Left ventricle myocardium inferior (tissue), 1 donor: Measurements from ENCODE around the gene NAA80. TPM values are rescaled to one million over a fixed set of nuclear protein-coding genes. Genes with fewer than 3 reads are reported as not detected.

ENCODE experiments used
- DNase-seq: peaks from one replicate; pipeline ENCODE4 v3.0.0-alpha.2; 2020
- H3K27ac ChIP-seq: fragments of 200-600 bp; replicated peaks from 2 replicates; pipeline ENCODE4 v1.8.0; 2021
- H3K27me3 ChIP-seq: fragments of 200-600 bp; 2 replicates; pipeline ENCODE4 v1.8.0; 2021; ENCODE audit warnings: low read depth
- H3K36me3 ChIP-seq: fragments of 200-600 bp; 2 replicates; pipeline ENCODE4 v1.8.0; 2021
- H3K4me1 ChIP-seq: fragments of 200-600 bp; 2 replicates; pipeline ENCODE4 v1.8.0; 2021
- H3K4me3 ChIP-seq: fragments of 200-600 bp; 2 replicates; pipeline ENCODE4 v1.8.0; 2021; ENCODE audit warnings: mild to moderate bottlenecking, moderate library complexity
- H3K9me3 ChIP-seq: fragments of 200-600 bp; replicated peaks from 2 replicates; pipeline ENCODE4 v1.8.0; 2021
- intact Hi-C: fragments of 100-400 bp; cut with micrococcal nuclease; formaldehyde crosslinking; loops from one replicate; pipeline ENCODE4 v1.11.0; 2022
- total RNA-seq: library from RNA; stranded (reverse); fragmentation: NEBNext Ultra II Directional; extraction: Animal tissue kit (Norgen Biotek cat#: 25700); gene quantifications from one replicate; pipeline ENCODE4 v1.2.1, GENCODE V29; 2021
- TF ChIP-seq, protein P1 (sequence below): fragments of 200-600 bp; IDR thresholded peaks from 2 replicates; pipeline ENCODE4 v1.8.0; 2021; ENCODE audit warnings: antibody characterized with exemption, mild to moderate bottlenecking, borderline replicate concordance
- donor health status: DM: no; HTN: yes; CAD: no; lungs with severe emphysema.

Gene NAA80
- total RNA-seq, 1 donor from 2014 or later: 5.3 TPM

GRCh38 chr3:50319181-50319893 lies 20.1 kb upstream of the NAA80 start:
- H3K27ac ChIP-seq: peak overlapping the region; percentile 99
- peaks cover 45% of the 10 kb centered on the region for H3K36me3 ChIP-seq
- intact Hi-C loops: no loop called here
- peak overlapping the region; percentile 86 for H3K4me3 ChIP-seq
- no peaks in the 10 kb centered on the region for H3K27me3 ChIP-seq
- H3K9me3 ChIP-seq: no peaks in the 10 kb centered on the region
- DNase-seq: no peak
- TF ChIP-seq, protein P1, sequence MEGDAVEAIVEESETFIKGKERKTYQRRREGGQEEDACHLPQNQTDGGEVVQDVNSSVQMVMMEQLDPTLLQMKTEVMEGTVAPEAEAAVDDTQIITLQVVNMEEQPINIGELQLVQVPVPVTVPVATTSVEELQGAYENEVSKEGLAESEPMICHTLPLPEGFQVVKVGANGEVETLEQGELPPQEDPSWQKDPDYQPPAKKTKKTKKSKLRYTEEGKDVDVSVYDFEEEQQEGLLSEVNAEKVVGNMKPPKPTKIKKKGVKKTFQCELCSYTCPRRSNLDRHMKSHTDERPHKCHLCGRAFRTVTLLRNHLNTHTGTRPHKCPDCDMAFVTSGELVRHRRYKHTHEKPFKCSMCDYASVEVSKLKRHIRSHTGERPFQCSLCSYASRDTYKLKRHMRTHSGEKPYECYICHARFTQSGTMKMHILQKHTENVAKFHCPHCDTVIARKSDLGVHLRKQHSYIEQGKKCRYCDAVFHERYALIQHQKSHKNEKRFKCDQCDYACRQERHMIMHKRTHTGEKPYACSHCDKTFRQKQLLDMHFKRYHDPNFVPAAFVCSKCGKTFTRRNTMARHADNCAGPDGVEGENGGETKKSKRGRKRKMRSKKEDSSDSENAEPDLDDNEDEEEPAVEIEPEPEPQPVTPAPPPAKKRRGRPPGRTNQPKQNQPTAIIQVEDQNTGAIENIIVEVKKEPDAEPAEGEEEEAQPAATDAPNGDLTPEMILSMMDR: no peak
- H3K4me1 ChIP-seq: peaks cover 97% of the 10 kb centered on the region

GRCh38 chr3:50318615-50319014 lies 19.4 kb upstream of the NAA80 start:
- Histone ChIP-seq H3K27me3 (no peaks in the 10 kb centered on the region), H3K36me3 (peaks cover 45% of the 10 kb centered on the region), H3K4me3 (peak overlapping the region; percentile 86), H3K27ac (peak overlapping the region; percentile 99), H3K4me1 (peaks cover 96% of the 10 kb centered on the region), H3K9me3 (no peaks in the 10 kb centered on the region)
- TF ChIP-seq, protein P1: no peak
- intact Hi-C loops: no loop called here
- no peak for DNase-seq

DNA sequence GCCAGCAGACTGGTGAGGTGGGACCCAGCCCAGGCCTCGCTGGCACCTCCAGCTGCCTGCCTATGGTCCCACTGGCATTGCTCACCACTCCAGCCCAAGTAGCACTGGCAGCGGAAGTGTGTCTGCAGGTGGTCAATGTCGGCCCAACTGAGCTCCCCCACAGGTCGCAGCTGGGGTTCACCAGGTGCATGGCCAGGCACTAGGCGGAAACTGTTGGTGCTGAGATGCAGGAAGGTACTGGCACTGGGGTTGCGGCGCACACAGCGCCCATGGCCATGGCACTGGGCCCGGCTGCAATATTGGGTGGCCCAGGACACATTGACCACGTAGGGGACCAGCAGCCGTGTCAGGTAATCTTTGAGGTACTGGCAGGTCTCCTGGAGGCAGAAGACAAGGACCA lies 19.0 kb upstream of the NAA80 start:
- H3K9me3 ChIP-seq: no peaks in the 10 kb centered on the region
- intact Hi-C loops: no loop called here
- peaks cover 45% of the 10 kb centered on the region for H3K36me3 ChIP-seq
- peak overlapping the region; percentile 99 for H3K27ac ChIP-seq
- DNase-seq: no peak
- H3K4me1 ChIP-seq: peaks cover 92% of the 10 kb centered on the region
- H3K4me3 ChIP-seq: peak overlapping the region; percentile 86
- H3K27me3 ChIP-seq: no peaks in the 10 kb centered on the region
- TF ChIP-seq, protein P1: no peak

- intact Hi-C loops: no loop called here
- DNase-seq: no peak
- Histone ChIP-seq H3K9me3 (no peaks in the 10 kb centered on the region), H3K4me3 (peak overlapping the region; percentile 86), H3K36me3 (peaks cover 45% of the 10 kb centered on the region), H3K27ac (peak overlapping the region; percentile 99), H3K4me1 (peaks cover 83% of the 10 kb centered on the region), H3K27me3 (no peaks in the 10 kb centered on the region)
- TF ChIP-seq, protein P1: no peak
These were observed 18.1 kb upstream of the NAA80 start for GRCh38 chr3:50317300-50317699.

DNA sequence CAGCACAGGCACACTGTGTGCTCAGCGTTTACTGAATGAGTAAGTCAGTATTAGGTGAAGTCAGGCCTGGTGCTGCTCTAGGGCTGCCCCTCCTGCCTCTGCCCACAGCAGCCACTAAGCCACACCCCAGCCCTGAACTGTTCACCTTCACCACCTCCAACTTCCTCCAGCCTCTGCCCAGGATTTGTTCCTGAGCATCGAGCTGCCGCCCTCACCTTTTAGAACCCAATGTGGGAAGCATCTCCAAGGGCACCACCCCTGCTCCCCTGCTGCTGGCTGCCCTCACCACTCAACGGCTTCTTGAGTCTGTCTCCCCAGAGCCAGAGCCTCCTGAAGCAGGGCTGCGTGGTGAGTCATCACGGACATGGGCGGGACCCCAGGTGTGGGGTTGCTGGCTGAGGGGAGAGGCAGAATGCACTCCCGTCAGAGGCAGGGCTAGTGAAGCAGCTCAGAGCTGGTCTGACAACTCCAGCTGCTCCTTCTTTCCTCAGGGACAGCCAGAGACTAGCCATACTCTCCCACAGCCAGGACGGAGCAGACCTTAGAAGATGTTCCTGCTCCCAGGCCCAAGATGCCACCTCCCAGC lies 17.5 kb upstream of the NAA80 start:
- Histone ChIP-seq H3K4me1 (peaks cover 78% of the 10 kb centered on the region), H3K4me3 (peak overlapping the region; percentile 86), H3K36me3 (peaks cover 45% of the 10 kb centered on the region), H3K9me3 (no peaks in the 10 kb centered on the region), H3K27me3 (no peaks in the 10 kb centered on the region), H3K27ac (peak overlapping the region; percentile 99)
- intact Hi-C loops: no loop called here
- DNase-seq: no peak
- TF ChIP-seq, protein P1: no peak
